DMS 273 (cell line): Measurements from ENCODE around the gene NAGPA.
"Not testable (repeated sequence)": the region's sequence is repeated elsewhere in the genome, so short reads cannot be mapped to it uniquely, and the experiment has no call there.

Source experiments
- DNase-seq: peaks from one replicate; lab custom pipeline; 2025; ENCODE audit not compliant: unreplicated experiment; lab: John Stamatoyannopoulos, UW

The NAGPA gene

GRCh38 chr16:5062051-5062450 lies 28.3 kb upstream of the NAGPA start:
- no peak for DNase-seq

- no peak for DNase-seq
Measured at GRCh38 chr16:5060073-5060641, 26.4 kb upstream of the NAGPA start.

GRCh38 chr16:5059386-5060072 lies 25.8 kb upstream of the NAGPA start:
- no peak for DNase-seq

- DNase-seq = peak; percentile 47
Measured at GRCh38 chr16:5058476-5058875, 24.7 kb upstream of the NAGPA start.

- peak; percentile 77 for DNase-seq
Measured at GRCh38 chr16:5056352-5056751, 22.6 kb upstream of the NAGPA start.

DNA sequence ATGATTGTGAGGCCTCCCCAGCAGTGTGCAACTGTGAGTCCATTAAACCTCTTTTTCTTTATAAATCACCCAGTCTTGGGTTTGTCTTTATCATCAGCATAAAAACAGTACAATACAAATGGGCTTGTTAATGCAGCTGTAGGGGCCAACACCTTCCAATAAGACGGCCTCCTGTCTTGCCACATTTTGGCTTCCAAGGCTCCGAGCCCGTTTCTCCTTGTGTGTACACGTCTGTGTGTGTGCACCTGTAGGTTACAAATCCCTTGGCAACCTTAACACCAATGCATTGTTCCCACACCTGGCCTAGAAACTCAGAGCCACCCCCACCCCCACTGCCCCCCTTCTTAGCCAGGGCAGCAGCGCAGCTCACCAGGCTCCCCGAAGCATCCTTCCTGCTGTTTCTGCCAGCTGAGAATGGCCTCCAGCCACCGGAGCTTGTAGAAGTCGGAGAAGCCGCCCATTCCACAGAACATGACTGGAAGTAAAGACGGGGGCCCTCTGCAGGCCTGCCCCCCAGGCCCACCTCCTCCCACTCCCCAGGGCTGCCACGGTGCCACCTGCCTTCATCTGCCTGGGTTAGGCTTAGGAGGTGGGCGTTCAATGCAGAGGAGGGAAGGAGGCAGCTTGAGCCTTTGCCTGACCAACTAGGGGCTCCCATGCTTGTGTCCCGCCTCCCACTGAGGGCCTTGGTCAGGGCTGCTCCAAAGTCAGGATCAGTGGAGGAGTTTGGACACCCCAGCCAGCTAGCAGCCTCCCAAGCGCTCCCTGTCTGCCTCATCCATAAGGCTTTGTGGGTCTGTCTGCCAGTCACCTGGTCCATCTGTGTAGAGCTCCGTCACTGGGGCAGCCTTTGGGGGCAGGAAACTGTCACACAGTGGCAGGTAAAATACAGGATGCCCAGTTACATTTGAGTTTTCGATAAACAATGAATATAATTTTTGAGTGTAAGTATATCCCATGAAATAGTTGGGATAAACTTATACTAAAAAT lies 21.4 kb upstream of the NAGPA start:
- no peak for DNase-seq

GRCh38 chr16:5046914-5047313 lies 13.2 kb upstream of the NAGPA start:
- DNase-seq = no peak

DNA sequence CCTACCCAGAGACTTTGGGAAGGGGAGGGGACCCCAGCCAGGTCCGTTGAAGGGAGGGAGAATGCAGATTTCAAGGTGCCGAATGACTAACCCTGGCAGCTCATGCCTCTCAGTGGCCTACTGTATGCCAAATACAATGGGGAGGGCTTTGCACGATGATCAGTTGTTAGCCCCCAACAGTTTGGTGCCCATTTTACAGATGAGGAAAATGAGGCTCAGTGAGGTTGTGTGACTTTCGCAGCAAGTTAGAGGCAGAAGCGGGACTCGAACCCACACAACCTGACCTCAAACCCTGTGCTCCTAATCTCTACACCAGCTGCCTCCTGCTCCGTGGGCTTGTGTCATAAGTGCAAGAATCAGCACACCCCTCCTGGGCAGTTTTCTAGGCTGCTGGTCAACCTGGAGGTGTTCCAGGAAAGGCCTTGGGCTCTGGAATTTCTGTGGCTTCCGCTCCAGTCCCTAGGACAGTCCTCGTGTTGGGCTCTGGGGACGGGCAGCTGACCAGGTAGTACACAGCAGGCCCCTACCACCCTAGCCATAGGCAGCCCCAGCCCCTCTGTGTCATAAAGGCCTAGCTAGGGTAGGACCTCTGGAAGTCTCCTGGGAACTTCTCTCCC lies 11.9 kb upstream of the NAGPA start:
- DNase-seq = no peak

- not testable (repeated sequence) for DNase-seq
Measured at GRCh38 chr16:5044581-5044980, 10.8 kb upstream of the NAGPA start.

- no peak for DNase-seq
Measured at GRCh38 chr16:5044011-5044540, 10.3 kb upstream of the NAGPA start.

- DNase-seq = peak; percentile 35
Measured at GRCh38 chr16:5042574-5043171, 8.9 kb upstream of the NAGPA start.

DNA sequence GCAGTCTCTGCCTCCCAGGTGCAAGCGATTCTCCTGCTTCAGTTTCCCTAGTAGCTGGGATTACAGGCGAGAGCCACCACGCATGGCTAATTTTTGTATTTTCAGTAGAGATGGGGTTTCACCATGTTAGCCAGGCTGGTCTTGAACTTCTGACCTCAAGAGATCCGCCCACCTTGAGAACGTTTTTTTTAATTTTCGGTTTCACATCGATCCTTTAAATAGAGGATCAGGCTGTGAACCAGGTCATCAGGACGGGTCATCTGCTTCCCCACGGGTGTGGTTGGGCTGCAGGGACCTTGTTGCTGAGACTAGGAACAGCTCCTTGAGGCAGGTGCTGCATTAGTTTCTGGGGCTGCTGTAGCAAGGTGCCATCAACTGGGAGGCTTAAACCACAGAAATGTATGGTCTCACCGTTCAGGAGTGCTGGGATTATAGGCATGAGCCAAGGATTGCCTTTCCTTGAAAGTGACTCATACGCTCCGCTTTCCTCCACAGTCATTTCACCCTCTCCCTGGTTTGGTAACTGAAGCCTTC lies 7.9 kb upstream of the NAGPA start:
- DNase-seq = no peak

DNA sequence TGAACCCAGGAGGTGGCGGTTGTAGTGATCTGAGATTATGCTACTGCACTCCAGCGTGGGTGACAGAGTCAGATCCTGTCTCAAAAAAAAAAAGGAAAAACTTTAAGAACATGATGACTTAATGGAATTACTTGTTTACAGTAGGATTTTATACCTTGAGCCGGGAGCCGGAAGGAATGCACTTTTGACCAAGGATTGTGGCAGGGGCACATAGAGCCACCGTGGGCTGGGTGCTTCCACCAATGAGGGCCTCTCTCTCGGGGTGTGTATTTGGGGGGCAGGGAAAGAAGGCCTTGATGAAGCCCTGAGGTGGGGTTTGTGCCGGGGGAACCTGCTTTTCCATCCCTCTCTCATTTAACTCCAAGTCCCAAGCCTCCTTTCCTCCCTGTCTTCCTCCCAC lies 6.7 kb upstream of the NAGPA start:
- no peak for DNase-seq

- DNase-seq = no peak
Measured at GRCh38 chr16:5036228-5037156, 2.8 kb upstream of the NAGPA start.

DNA sequence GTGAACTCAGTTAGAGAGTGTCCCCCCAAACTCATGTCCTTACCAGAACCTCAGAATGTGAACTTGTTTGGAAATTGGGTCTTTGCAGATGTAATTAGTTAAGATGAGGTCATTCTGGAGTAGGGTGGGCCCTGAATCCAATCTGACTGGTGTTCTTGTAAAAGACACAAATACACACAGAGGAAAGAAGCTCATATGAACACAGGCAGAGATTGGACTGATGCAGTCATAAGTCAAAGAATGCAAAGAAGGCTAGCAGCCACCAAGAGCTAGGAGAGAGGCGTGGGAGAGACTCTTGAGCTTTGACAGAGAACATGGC lies 2.1 kb upstream of the NAGPA start:
- no peak for DNase-seq

DNA sequence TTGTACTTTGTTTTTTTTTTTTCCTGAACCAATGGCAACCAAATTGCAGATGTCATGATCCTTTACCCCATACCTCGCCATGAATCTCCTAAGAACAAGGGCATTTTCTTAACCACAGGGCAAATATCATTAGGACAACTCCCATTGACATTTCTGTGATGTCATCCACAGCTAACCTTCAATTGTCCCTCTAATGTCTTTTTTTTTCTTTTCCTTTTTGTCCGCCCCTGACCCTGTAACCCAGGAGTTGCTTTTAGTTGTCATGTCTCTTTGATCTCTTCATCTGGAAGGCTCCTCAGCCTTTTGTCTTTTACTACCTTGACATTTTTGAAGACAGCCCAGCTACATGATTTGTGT lies 410 bp upstream of the NAGPA start:
- no peak for DNase-seq

GRCh38 chr16:5032748-5033167 lies 977 bp downstream of the NAGPA start:
- no peak for DNase-seq

- no peak for DNase-seq
Measured at GRCh38 chr16:5031601-5032000, 2.1 kb downstream of the NAGPA start.

- no peak for DNase-seq
Measured at GRCh38 chr16:5030251-5030870, 3.4 kb downstream of the NAGPA start.
